NB4 (cell line): ENCODE results near the gene NDUFA6.

Experiments used
- DNase-seq: peaks from one replicate; pipeline ENCODE4 v3.0.0; 2010; ENCODE audit warnings: low read depth
- H3K4me3 ChIP-seq: one replicate; pipeline ENCODE4 v1.5.1; 2011; ENCODE audit warnings: mild to moderate bottlenecking, low read depth, low read length, moderate library complexity
- CTCF ChIP-seq: IDR thresholded peaks from one replicate; pipeline ENCODE4 v1.5.1; 2012; ENCODE audit warnings: low read depth, low read length
- MAX ChIP-seq: IDR thresholded peaks from 2 replicates; pipeline ENCODE4 v1.6.1; 2011; ENCODE audit warnings: low read depth, low read length
- MYC ChIP-seq: IDR thresholded peaks from 2 replicates; pipeline ENCODE4 v1.6.1; 2011; ENCODE audit warnings: low read depth, low read length
- POLR2A ChIP-seq: IDR thresholded peaks from 2 replicates; pipeline ENCODE4 v1.6.1; 2011; ENCODE audit warnings: mild to moderate bottlenecking; ENCODE audit not compliant: insufficient read length; ENCODE audit errors: extremely low read depth

The NDUFA6 gene

GRCh38 chr22:42062506-42063170 lies 27.9 kb downstream of the NDUFA6 start:
- TF ChIP-seq MAX (no peak), MYC (no peak), POLR2A (no peak), CTCF (no peak)
- no peak for DNase-seq

GRCh38 chr22:42061041-42061440 lies 29.5 kb downstream of the NDUFA6 start:
- no peak for DNase-seq

More at GRCh38 chr22:42062506-42063170, 27.9 kb downstream of the NDUFA6 start:
- no peak overlapping the region for H3K4me3 ChIP-seq

GRCh38 chr22:42060489-42060888 lies 30.1 kb downstream of the NDUFA6 start:
- DNase-seq = no peak
- TF ChIP-seq MAX = no peak
- no peak for TF ChIP-seq CTCF
- TF ChIP-seq POLR2A = no peak
- no peak for TF ChIP-seq MYC
- no peak overlapping the region for H3K4me3 ChIP-seq

More at GRCh38 chr22:42061041-42061440, 29.5 kb downstream of the NDUFA6 start:
- no peak overlapping the region for H3K4me3 ChIP-seq
- TF ChIP-seq POLR2A (no peak), MAX (no peak), MYC (no peak), CTCF (no peak)

- H3K4me3 ChIP-seq = no peak overlapping the region
- TF ChIP-seq MAX = no peak
- TF ChIP-seq CTCF = no peak
- TF ChIP-seq POLR2A = no peak
- no peak for TF ChIP-seq MYC
- DNase-seq = no peak
Observed at GRCh38 chr22:42056757-42057511, 33.6 kb downstream of the NDUFA6 start.

GRCh38 chr22:42052765-42053164 lies 37.8 kb downstream of the NDUFA6 start:
- no peak for DNase-seq
- TF ChIP-seq MYC = no peak
- TF ChIP-seq MAX = no peak
- no peak for TF ChIP-seq POLR2A
- no peak overlapping the region for H3K4me3 ChIP-seq

GRCh38 chr22:42050641-42051180 lies 39.9 kb downstream of the NDUFA6 start:
- no peak for DNase-seq
- H3K4me3 ChIP-seq = no peak overlapping the region
- TF ChIP-seq MAX = no peak
- no peak for TF ChIP-seq CTCF
- no peak for TF ChIP-seq POLR2A
- no peak for TF ChIP-seq MYC
